Esophagus (tissue), 2 donors: ENCODE data around the gene APBA3. TPM values are rescaled to one million over a fixed set of nuclear protein-coding genes. Genes with fewer than 3 reads are reported as not detected.

ENCODE experiments used
- H3K27ac ChIP-seq, 2 donors: one replicate each; pipeline ENCODE4 v1.5.1; 2013; ENCODE audit warnings: low read depth in 2 of 2, mild to moderate bottlenecking in 2 of 2, inconsistent platforms in 1 of 2, low read length in 1 of 2, moderate library complexity in 1 of 2
- H3K27me3 ChIP-seq, 2 donors: one replicate each; pipeline ENCODE4 v1.6.1; 2013; ENCODE audit warnings: low read length in 2 of 2, control low read depth in 1 of 2, mild to moderate bottlenecking in 1 of 2; ENCODE audit not compliant: insufficient read depth in 2 of 2, control insufficient read depth in 1 of 2
- H3K36me3 ChIP-seq, 2 donors: one replicate each; pipeline ENCODE4 v1.6.1; 2013; ENCODE audit warnings: low read length in 1 of 2; ENCODE audit not compliant: control insufficient read depth in 2 of 2, insufficient read depth in 2 of 2
- H3K4me1 ChIP-seq, 2 donors: one replicate each; pipeline ENCODE4 v1.6.1; 2013; ENCODE audit warnings: low read length in 1 of 2; ENCODE audit not compliant: control insufficient read depth in 2 of 2, insufficient read depth in 2 of 2
- H3K4me3 ChIP-seq, 2 donors: one replicate each; pipeline ENCODE4 v1.5.1; 2013; ENCODE audit warnings: low read length in 2 of 2, mild to moderate bottlenecking in 2 of 2, low read depth in 1 of 2, moderate library complexity in 1 of 2
- H3K9me3 ChIP-seq, 2 donors: one replicate each; pipeline ENCODE4 v1.6.1; 2013; ENCODE audit warnings: mild to moderate bottlenecking in 2 of 2, low read depth in 1 of 2, low read length in 1 of 2, moderate library complexity in 1 of 2; ENCODE audit not compliant: control insufficient read depth in 2 of 2, insufficient read depth in 1 of 2
- WGBS, 2 donors: extraction: QIAGEN DNeasy Blood & Tissue Kit; methylation state at CpG; one replicate each; pipeline ENCODE4 v1.1.7; 2013; 5-methylcytosine and 5-hydroxymethylcytosine counted together
- polyA plus RNA-seq, 2 donors: library from polyadenylated mRNA; stranded (reverse); fragments of 200-250 nt; gene quantifications; one replicate each; pipeline ENCODE4 v1.2.3, GENCODE V29; 2013
- donor health status: healthy with polysubstance abuse.
- donor health status: Bipolar disorder and iron deficiency.

Gene APBA3
- polyA plus RNA-seq, 2 donors, result 12.1 to 16.3 TPM

DNA sequence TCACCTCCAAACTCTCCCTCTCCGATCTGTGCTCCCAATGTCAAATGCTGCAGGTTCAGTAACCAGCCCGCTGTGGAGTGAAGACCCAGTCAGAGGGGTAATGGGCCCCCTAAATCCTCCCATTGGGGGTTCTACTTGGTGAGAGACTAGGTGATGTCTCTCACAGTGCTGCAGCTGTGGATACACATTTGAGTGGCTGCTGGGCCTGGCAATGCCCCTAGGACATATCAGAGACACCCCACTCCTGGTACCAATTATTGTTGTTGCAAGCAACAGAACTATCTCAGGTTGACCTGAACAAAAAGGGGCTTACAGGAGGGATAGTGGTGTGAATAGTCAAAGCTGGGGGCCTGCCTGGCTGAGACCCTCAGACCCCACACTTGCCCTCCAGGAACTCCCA lies 20.1 kb upstream of the APBA3 start:
- Histone ChIP-seq H3K36me3 (no peaks in the 10 kb centered on the region), H3K9me3 (peaks cover 16 to 25% of the 10 kb centered on the region in 2 donors), H3K4me1 (peaks cover 4 to 9% of the 10 kb centered on the region in 2 donors), H3K27ac (no peak overlapping the region), H3K4me3 (no peak overlapping the region), H3K27me3 (no peaks in the 10 kb centered on the region)
- WGBS, 2 donors, result 97 to 100% methylated on average over 2 of the region's 2 CpGs

DNA sequence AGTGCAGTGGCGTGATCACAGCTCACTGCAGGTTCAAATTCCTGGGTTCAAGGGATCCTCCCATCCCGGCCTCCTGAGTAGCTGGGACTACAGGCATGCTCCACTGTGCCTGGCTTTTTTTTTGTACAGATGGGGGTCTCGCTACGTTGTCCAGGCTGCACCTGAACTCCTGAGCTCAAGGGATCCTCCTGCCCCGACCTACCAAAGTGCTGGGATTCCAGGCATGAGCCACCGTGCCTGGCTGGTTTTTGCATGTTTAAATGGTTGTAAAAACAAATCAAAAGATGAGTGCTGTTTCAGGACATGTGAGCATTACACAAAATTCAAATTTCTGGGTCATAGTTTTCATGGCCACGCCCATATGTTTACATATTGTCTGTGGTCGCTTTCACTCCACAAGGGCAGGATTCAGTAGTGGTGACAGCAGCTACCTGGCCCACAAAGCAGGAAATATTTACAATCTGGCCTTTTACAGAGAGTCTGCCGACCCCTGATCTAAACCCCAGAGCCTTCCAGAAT lies 19.4 kb upstream of the APBA3 start:
- WGBS, 2 donors, result 83 to 89% methylated on average over 9 of the region's 9 CpGs
- H3K27me3 ChIP-seq, result no peaks in the 10 kb centered on the region

DNA sequence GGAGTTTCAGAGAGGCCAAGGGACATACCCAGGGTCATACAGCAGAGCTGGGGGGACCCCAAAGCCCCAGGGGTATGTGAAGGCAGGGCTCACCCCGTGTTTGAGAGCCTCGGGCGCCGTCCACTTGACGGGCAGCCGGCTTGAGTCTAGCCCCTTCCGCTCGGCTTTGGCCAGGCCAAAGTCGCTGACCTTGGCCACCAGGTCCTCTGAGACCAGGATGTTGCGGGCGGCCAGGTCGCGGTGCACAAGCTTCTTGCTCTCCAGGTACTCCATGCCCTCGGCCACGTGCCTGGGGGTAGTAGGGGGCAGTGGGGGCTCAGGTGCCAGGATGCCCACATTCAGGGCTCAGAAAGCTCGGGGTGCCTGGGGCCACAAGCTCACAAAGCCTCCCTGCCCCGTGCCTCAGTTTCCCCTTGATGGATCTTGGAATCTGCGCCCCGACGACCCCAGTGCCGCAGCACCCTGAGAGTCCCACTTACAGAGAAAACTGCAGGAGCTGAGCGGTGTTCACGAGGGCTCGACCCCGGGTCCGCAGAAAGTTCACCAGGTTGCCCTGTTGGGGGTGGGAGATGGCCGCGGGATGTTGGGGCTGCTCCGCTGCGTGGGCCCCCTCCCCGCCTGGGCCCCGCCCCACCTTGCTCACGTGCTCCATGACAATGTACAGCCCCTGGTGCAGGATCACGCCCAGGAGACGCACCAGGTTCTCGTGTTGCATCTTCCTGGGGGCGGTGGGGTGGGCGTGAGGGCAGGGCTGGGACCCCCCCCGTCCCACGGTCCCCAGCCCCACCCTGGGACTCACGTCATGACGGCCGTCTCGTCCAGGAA lies 17.6 kb upstream of the APBA3 start:
- Histone ChIP-seq H3K9me3 (peaks cover 16 to 21% of the 10 kb centered on the region in 2 donors), H3K4me1 (no peaks in the 10 kb centered on the region), H3K36me3 (no peaks in the 10 kb centered on the region), H3K4me3 (no peak overlapping the region), H3K27ac (no peak overlapping the region), H3K27me3 (no peaks in the 10 kb centered on the region)
- WGBS, 2 donors, result 69 to 70% methylated on average over 34 to 44 of the region's 44 CpGs

More for the DNA sequence above, 19.4 kb upstream of the APBA3 start:
- H3K4me3 ChIP-seq, result no peak overlapping the region
- no peaks in the 10 kb centered on the region for H3K36me3 ChIP-seq
- peaks cover 16 to 25% of the 10 kb centered on the region in 2 donors for H3K9me3 ChIP-seq
- H3K27ac ChIP-seq, result no peak overlapping the region
- peaks cover 4 to 9% of the 10 kb centered on the region in 2 donors for H3K4me1 ChIP-seq

DNA sequence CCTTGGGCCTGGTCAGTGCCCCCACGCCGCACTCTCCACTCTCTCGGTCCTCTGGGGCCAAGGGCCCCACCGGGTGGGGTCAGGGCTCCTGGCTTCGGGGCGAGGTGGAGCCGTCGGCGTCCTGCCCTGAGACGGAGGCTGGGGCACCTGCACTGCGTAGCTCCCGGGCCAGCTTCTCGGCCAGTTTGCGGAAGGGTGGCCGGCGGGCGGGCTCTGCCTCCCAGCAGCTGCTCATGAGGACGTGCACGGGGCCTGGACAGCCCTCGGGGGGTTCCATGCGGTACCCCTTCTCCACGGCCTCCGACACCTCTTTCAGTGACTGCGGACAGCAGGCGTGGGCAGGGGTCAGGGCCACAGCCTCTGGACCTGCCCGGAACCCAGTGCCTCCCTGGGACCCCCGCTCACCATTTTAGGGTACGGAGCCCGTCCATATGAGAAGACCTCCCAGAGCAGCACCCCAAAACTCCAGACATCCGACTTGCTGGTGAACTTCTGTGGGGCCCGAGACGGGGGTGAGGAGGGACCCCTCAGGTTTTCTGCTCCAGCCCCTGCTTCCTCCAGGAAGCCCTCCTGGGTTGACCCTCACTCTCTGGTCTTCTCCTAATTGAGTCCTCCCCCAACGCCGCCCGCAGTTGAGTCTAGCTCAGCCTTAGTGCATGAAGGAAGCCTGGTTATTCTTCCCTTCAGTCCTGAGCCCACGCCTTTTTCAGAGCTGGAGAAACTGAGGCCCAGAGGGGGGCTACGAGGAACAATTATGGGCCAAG lies 16.8 kb upstream of the APBA3 start:
- Histone ChIP-seq H3K9me3 (peaks cover 16 to 21% of the 10 kb centered on the region in 2 donors), H3K36me3 (no peaks in the 10 kb centered on the region), H3K4me1 (no peaks in the 10 kb centered on the region), H3K27ac (no peak overlapping the region), H3K4me3 (no peak overlapping the region), H3K27me3 (no peaks in the 10 kb centered on the region)
- WGBS, 2 donors, result 79 to 84% methylated on average over 37 of the region's 37 CpGs

DNA sequence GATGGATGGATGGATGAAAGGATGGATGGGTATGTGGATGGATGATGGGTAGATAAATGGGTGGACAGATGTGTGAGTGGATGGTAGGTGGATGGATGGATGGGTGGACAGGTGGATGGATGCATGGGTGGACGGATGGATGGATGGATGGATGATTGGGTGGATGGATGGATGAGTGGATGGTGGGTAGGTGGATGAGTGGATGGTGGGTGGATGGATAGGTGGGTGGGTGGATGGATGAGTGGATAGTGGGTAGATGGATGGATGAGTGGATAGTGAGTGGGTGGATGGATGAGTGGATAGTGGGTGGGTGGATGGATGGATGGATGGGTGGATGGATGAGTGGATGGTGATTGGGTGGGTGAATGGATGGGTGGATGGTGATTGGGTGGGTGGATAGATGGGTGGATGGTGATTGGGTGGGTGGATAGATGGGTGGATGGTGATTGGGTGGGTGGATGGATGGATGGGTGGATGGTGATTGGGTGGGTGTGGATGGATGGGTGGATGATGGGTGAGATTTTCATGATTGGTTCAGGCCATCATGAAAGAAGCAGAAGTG lies 15.1 kb upstream of the APBA3 start:
- Histone ChIP-seq H3K36me3 (no peaks in the 10 kb centered on the region), H3K27ac (no peak overlapping the region), H3K27me3 (no peaks in the 10 kb centered on the region), H3K4me1 (peaks cover 0 to 3% of the 10 kb centered on the region in 2 donors), H3K9me3 (peaks cover 2 to 7% of the 10 kb centered on the region in 2 donors), H3K4me3 (no peak overlapping the region)
- 85 to 88% methylated on average over 1 of the region's 1 CpG for WGBS, 2 donors

DNA sequence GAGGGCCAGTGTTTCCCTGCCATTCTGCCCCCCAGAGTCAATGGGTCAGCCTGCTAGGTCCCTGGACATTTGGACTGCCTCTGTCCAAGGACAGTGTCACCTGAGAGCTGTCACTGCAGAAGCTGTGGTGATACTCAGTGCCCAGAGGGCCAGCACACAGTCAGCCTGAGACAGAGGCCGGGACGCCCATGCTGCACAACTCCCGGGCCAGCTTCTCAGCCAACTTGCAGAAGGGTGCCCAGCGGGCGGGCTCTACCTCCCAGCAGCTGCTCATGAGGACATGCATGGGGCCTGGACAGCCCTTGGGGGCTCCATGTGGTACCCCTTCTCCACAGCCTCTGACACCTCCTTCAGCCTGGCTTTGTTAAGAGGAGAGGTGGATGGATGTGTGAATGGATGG lies 14.3 kb upstream of the APBA3 start:
- Histone ChIP-seq H3K9me3 (no peaks in the 10 kb centered on the region), H3K4me1 (peaks cover 0 to 3% of the 10 kb centered on the region in 2 donors), H3K36me3 (no peaks in the 10 kb centered on the region), H3K4me3 (no peak overlapping the region), H3K27ac (no peak overlapping the region), H3K27me3 (no peaks in the 10 kb centered on the region)
- 89 to 91% methylated on average over 5 of the region's 5 CpGs for WGBS, 2 donors

DNA sequence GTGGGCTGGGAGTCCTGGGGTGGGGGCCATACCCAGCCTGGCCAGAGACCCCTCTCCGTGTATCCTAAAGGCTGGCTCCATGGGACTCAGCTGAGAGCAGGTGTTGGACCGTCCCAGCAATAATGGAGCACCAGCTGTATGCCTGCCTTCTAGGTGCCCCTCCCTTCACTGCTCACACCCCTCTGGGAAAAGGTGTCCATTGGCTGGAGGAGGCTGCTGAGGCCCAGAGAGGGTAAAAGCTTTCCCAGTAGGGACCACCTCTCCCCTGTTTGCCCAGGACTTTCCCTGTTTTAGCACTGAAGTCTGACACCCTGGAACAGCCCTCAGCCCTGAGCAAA lies 13.9 kb upstream of the APBA3 start:
- Histone ChIP-seq H3K9me3 (no peaks in the 10 kb centered on the region), H3K4me1 (peaks cover 0 to 3% of the 10 kb centered on the region in 2 donors), H3K36me3 (no peaks in the 10 kb centered on the region), H3K27me3 (no peaks in the 10 kb centered on the region), H3K27ac (no peak overlapping the region), H3K4me3 (no peak overlapping the region)
- 69 to 84% methylated on average over 2 of the region's 2 CpGs for WGBS, 2 donors

DNA sequence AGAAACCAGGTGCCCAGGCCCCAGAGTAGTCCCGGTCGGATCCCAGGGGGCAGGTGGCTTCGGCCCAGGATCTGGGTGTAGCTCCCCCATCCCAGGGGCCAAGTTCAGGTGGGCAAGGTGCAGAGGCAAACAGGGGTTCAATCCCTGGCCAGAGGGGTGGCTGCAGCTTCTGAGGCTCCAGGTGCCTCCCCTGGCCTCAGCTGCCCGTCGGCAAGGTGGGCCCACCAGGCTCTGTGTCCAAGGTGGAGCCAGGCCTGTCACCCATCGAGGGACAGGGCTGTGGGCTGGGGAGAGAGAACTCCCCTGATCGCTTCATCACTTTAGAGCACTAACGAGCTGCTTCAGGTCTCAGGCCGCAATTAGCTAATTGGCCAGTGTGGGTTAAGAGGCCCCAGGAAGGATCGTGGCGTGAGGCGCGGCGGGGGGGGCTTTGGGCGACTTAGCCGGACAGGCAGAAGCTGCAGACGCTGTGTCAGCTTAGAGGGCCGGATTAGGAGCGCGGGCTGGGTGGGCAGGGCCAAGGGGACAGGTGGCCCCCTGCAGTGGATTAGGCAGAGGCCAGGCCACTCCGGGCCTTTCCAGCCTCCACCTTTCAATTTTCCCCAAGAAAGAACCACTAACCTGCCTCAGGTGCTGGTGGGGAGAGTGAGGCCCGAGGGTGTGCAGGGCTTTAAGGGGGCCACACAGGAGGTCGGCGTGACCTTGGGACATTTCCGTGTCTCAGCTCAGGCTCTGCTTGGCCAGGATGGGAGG lies 13.3 kb upstream of the APBA3 start:
- no peaks in the 10 kb centered on the region for H3K9me3 ChIP-seq
- peaks cover 0 to 3% of the 10 kb centered on the region in 2 donors for H3K4me1 ChIP-seq
- H3K27me3 ChIP-seq, result no peaks in the 10 kb centered on the region
- H3K36me3 ChIP-seq, result no peaks in the 10 kb centered on the region
- no peak overlapping the region for H3K4me3 ChIP-seq
- WGBS, 2 donors, result 70 to 73% methylated on average over 25 of the region's 25 CpGs
- H3K27ac ChIP-seq, result no peak overlapping the region
